ENCODE measurements around the gene ARAP2.

ARAP2 gene

DNA sequence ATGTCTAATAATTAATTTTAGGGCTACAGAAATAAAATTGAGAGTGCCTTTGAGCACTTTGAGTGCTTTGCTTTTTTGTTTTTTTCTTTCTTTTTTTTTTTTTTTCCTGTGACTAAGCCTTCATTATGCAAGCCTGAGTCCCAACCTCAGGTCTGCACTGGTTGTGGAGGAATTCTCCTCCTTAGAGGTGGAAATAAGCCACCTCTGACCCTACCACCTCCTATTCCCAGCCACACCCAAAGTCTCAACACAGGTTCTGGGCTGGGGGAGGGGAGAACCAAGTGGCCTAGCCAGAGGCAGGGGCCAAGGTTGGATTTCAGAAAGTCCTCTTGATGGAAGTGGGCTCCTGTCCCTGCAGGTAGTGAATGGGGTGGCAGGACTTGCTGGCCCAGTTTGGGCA is 180.2 kb downstream of the ARAP2 start:
- H3K4me3 ChIP-seq (IDR thresholded peaks at IDR 0.05; ENCODE audit: insufficient read depth, low read depth, low read length): no peak overlapping the region

GRCh38 chr4:36056136-36056535 is 188.2 kb downstream of the ARAP2 start:
- no peak overlapping the region for H3K9ac ChIP-seq
- no peak overlapping the region for H3K4me3 ChIP-seq (IDR thresholded peaks at IDR 0.05; ENCODE audit: insufficient read depth, low read depth, low read length)
- H3K79me2 ChIP-seq (ENCODE audit: insufficient read depth, low read depth): no peaks in the 10 kb centered on the region
- no peaks in the 10 kb centered on the region for H3K4me1 ChIP-seq (ENCODE audit: low read depth, poor library complexity, severe bottlenecking)
- H3K4me2 ChIP-seq: no peak overlapping the region
- no peaks in the 10 kb centered on the region for H4K20me1 ChIP-seq (ENCODE audit: insufficient read depth)
- no peaks in the 10 kb centered on the region for H3K36me3 ChIP-seq (ENCODE audit: insufficient read depth)
- TF ChIP-seq CTCF (conservative IDR thresholded peaks at IDR 0.05; ENCODE audit: low read depth, low read length): no peak
- H3K27ac ChIP-seq: no peak overlapping the region
- H3K27me3 ChIP-seq (ENCODE audit: insufficient read depth, low read depth): no peaks in the 10 kb centered on the region
- H2AFZ ChIP-seq (ENCODE audit: low read depth): no peak overlapping the region

More for the DNA sequence above, 180.2 kb downstream of the ARAP2 start:
- no peak for TF ChIP-seq CTCF (conservative IDR thresholded peaks at IDR 0.05; ENCODE audit: low read depth, low read length)
- H4K20me1 ChIP-seq (ENCODE audit: insufficient read depth): no peaks in the 10 kb centered on the region
- no peak overlapping the region for H2AFZ ChIP-seq (ENCODE audit: low read depth)
- no peaks in the 10 kb centered on the region for H3K4me1 ChIP-seq (ENCODE audit: low read depth, poor library complexity, severe bottlenecking)
- no peak overlapping the region for H3K4me2 ChIP-seq
- no peaks in the 10 kb centered on the region for H3K36me3 ChIP-seq (ENCODE audit: insufficient read depth)
- H3K27me3 ChIP-seq (ENCODE audit: insufficient read depth, low read depth): no peaks in the 10 kb centered on the region
- H3K9ac ChIP-seq: no peak overlapping the region
- no peaks in the 10 kb centered on the region for H3K79me2 ChIP-seq (ENCODE audit: insufficient read depth, low read depth)
- H3K27ac ChIP-seq: no peak overlapping the region

DNA sequence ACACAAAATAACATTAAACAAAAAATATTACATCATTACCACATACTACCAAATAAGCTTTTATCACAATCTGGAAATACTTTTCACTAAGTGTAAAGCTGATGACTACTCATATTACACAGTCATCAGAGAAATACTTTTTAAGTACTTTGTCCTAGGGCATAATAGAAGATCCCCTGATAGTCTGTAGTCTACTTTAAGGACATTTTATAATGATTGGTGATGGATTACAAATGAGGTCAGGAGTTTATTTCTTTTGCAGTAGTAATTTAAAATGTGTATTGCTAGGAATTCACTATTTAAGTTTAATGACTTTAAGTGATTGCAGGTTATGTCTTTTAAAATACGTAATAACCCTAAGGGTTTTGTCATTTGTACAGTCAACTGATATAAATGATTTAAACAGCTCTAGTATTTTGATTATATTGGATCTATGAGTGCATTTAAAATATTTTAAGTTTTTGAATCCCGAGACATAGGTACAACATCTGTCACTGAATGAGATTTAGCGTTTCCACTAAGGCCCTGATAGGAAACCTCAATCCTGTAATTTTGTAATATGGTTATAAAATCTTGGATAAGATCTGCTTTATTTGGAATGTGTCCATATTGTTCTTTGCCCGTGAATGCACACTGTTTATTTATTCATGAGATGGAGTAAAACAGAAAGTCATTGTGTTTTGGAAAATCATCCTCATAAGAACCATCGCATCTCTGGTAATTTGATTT is 189.5 kb downstream of the ARAP2 start:
- no peak overlapping the region for H3K27ac ChIP-seq
- no peak overlapping the region for H3K9ac ChIP-seq
- H3K4me1 ChIP-seq (ENCODE audit: low read depth, poor library complexity, severe bottlenecking): no peaks in the 10 kb centered on the region
- no peak for TF ChIP-seq CTCF (conservative IDR thresholded peaks at IDR 0.05; ENCODE audit: low read depth, low read length)
- H2AFZ ChIP-seq (ENCODE audit: low read depth): no peak overlapping the region
- no peaks in the 10 kb centered on the region for H3K27me3 ChIP-seq (ENCODE audit: insufficient read depth, low read depth)
- H3K79me2 ChIP-seq (ENCODE audit: insufficient read depth, low read depth): no peaks in the 10 kb centered on the region
- no peaks in the 10 kb centered on the region for H4K20me1 ChIP-seq (ENCODE audit: insufficient read depth)
- H3K4me2 ChIP-seq: no peak overlapping the region
- no peaks in the 10 kb centered on the region for H3K36me3 ChIP-seq (ENCODE audit: insufficient read depth)
- no peak overlapping the region for H3K4me3 ChIP-seq (IDR thresholded peaks at IDR 0.05; ENCODE audit: insufficient read depth, low read depth, low read length)

- H3K9ac ChIP-seq: no peak overlapping the region
- no peak overlapping the region for H2AFZ ChIP-seq (ENCODE audit: low read depth)
- no peak overlapping the region for H3K4me2 ChIP-seq
- H3K36me3 ChIP-seq (ENCODE audit: insufficient read depth): no peaks in the 10 kb centered on the region
- H3K27me3 ChIP-seq (ENCODE audit: insufficient read depth, low read depth): no peaks in the 10 kb centered on the region
- no peak overlapping the region for H3K27ac ChIP-seq
- no peaks in the 10 kb centered on the region for H4K20me1 ChIP-seq (ENCODE audit: insufficient read depth)
- H3K4me1 ChIP-seq (ENCODE audit: low read depth, poor library complexity, severe bottlenecking): no peaks in the 10 kb centered on the region
- no peak for TF ChIP-seq CTCF (conservative IDR thresholded peaks at IDR 0.05; ENCODE audit: low read depth, low read length)
- no peak overlapping the region for H3K4me3 ChIP-seq (IDR thresholded peaks at IDR 0.05; ENCODE audit: insufficient read depth, low read depth, low read length)
- no peaks in the 10 kb centered on the region for H3K79me2 ChIP-seq (ENCODE audit: insufficient read depth, low read depth)
These were observed 190.4 kb downstream of the ARAP2 start for GRCh38 chr4:36053930-36054329.

All from KMS-11 (cell line).